ENCODE results near the gene CLPTM1L. TPM values are rescaled to one million over a fixed set of nuclear protein-coding genes. Genes with fewer than 3 reads are reported as not detected.
"Not testable (repeated sequence)": the region's sequence is repeated elsewhere in the genome, so short reads cannot be mapped to it uniquely, and the experiment has no call there.

CLPTM1L gene
- total RNA-seq, 1 experiment from 2014 or later: 214 TPM

GRCh38 chr5:1278216-1278615 is 66.7 kb downstream of the CLPTM1L start:
- no peak for DNase-seq (ENCODE audit: low spot score)

GRCh38 chr5:1277781-1278180 is 67.1 kb downstream of the CLPTM1L start:
- DNase-seq (ENCODE audit: low spot score): no peak

DNA sequence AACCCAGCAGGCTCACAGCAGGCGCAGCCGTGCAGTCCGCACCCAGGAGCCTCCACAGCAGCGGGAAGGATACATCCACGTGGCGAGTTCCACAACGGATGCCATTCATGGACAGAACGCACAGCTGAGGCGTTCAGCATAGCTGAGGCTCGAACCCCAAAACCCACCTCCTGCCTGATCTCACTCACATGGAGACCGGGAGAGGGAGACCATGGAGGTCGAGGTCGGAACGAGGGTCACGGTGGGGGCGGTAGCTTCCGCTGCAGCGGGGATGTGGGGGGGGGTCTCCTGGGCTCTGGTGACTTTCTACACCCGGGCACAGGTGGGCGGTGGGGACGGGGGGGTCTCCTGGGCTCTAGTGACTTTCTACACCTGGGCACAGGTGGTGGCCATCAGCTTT is 67.6 kb downstream of the CLPTM1L start:
- no peak for DNase-seq (ENCODE audit: low spot score)

GRCh38 chr5:1276930-1277329 is 68.0 kb downstream of the CLPTM1L start:
- no peak for DNase-seq (ENCODE audit: low spot score)

- not testable (repeated sequence) for DNase-seq (ENCODE audit: low spot score)
Measured at GRCh38 chr5:1275397-1276391, 69.2 kb downstream of the CLPTM1L start.

GRCh38 chr5:1274471-1274870 is 70.4 kb downstream of the CLPTM1L start:
- no peak for DNase-seq (ENCODE audit: low spot score)

DNA sequence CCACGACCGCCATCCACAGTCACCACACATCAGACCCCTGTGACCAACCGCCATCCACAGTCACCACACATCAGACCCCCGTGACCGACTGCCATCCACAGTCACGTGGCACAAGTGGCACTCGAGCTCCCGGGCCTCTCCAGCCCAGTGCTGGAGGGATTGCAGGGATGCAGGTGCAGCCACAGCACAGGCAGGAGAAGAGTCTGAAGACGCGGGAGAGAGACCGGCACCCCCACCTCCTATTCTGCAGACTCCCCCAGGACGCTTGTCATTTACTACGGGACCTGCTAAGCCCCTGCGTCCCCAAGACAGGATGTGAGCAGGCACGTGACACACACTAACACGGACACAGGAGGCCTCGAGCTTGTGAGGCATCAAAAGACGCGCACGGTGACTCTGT is 71.2 kb downstream of the CLPTM1L start:
- DNase-seq (ENCODE audit: low spot score): no peak

DNA sequence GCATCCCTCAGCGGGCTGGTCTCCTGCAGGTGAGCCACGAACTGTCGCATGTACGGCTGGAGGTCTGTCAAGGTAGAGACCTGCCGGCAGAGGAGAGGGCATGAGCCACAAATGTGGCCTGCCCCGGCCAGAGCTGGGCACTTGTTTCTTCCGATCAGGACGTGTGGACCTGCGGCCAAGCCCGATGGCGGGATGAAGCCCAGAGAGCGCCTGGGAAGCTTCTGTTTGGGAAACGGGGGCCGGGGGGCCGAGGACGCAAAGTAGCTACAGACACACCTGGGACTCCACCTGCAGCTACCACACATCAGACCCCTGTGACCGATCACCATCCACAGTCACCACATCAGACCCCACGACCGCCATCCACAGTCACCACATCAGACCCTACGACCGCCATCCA is 72.7 kb downstream of the CLPTM1L start:
- DNase-seq (ENCODE audit: low spot score): no peak

DNA sequence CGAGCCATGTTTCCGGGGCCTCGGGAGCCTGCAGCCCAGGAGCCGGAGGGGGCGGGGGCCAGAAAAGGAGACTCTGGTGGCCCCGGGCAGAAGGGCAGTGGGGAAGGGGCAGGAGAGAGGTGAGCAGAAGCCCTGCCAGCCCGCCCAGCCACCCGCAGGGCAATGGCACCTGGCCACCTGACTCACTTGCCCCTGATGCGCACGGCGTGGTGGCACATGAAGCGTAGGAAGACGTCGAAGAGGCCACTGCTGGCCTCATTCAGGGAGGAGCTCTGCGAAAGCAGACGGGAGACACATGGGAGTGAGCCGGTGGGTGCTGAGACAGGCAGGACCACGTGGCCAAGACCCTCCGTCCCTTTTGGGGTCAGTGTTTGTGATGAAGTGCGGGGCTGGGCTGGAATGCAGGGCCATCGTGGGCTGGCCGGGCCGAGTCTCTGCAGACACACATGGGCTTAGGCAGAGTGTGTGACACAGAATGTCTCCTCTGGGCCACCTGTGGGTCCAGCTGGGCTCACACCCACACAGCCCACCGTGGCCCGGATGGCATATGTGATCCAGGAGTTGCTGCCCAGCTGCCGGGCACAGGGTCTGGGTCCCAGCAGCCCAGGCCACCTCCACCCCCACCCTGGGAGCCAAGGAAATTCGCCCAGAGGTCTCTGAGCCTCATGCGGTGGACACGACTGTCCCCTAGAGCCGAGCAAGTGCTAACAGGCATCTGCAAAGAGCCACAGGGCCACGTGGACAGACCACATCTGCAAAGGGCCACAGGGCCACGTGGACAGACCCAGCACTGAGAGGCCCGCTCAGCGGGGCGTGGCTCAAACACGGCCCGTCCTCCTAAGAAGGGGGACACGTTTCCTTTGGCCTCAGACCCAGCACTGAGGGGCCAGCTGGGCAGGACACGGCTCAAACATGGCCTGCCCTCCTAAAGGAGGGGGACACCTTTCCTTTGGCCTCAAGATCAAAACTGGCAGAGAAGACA is 73.7 kb downstream of the CLPTM1L start:
- DNase-seq (ENCODE audit: low spot score): no peak

DNA sequence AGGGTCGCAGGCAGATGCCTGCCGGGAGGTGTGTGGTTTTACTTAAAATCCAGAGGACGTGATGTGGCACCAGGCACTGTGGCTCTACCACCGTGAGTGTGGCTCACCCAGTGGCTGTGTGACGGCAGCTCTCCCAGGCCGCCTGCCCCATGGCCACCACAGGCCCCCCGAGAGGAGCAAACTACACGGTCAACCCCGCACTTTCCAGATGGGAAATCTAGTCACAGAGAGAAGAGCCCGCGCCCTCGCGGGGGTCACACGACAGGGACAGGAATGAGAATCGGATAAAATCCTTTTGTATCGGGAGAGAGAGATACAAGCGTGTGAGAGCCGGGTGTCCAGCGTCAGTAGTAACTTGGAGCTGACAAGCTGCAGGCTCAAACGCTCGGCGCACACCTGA is 74.5 kb downstream of the CLPTM1L start:
- no peak for DNase-seq (ENCODE audit: low spot score)

- DNase-seq (ENCODE audit: low spot score): no peak
Measured at GRCh38 chr5:1268666-1269065, 76.2 kb downstream of the CLPTM1L start.

GRCh38 chr5:1268056-1268455 is 76.8 kb downstream of the CLPTM1L start:
- no peak for DNase-seq (ENCODE audit: low spot score)

Other genes starting within 250 kb of the CLPTM1L start
- 8.8 and 13.8 TPM in 2 replicates for gene SLC12A7, start 233.0 kb downstream of the CLPTM1L start, total RNA-seq (2014; rRNA removed; shearing (Covaris generic))
- not detected in 2 replicates for gene SLC6A19, start 143.5 kb downstream of the CLPTM1L start, total RNA-seq (2014; rRNA removed; shearing (Covaris generic))
- not detected in 2 replicates for gene SLC6A18, start 119.7 kb downstream of the CLPTM1L start, total RNA-seq (2014; rRNA removed; shearing (Covaris generic))
- 0.04 and 0.23 TPM in 2 replicates for gene TERT, start 50.0 kb downstream of the CLPTM1L start, total RNA-seq (2014; rRNA removed; shearing (Covaris generic))
- not detected in 2 replicates for gene SLC6A3, start 100.3 kb upstream of the CLPTM1L start, total RNA-seq (2014; rRNA removed; shearing (Covaris generic))
- gene LPCAT1, start 178.9 kb upstream of the CLPTM1L start, total RNA-seq (2014; rRNA removed; shearing (Covaris generic)): 23.9 and 31.2 TPM in 2 replicates

Data from H4 (cell line).